ENCODE results near the gene COPS6.

DNA sequence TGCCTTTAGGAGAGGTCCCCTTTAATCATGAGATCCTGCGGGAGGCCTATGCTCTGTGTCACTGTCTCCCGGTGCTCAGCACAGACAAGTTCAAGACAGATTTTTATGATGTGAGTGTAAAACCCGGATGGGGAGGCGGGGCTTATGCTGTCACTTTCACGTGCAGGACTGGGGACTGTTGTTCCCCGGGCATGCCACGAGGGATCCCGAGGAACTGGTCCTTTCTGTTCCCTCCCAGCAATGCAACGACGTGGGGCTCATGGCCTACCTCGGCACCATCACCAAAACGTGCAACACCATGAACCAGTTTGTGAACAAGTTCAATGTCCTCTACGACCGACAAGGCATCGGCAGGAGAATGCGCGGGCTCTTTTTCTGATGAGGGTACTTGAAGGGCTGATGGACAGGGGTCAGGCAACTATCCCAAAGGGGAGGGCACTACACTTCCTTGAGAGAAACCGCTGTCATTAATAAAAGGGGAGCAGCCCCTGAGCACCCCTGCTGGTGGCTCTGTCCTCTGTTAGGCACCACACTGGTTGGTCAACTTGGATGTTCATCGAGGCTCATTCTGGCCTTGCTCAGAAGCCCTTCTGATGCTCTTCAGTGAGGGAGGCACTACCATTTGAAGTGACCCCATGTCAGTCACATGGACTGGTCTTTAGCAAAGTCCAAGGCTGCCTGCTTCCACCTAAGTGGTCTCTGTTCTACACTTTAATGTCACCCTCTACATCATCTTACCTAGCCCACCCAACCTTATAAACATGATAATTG is 2.8 kb downstream of the COPS6 start:
- no peak for TF ChIP-seq KLF1 (tag by site-specific recombination; IDR thresholded peaks at IDR 0.05)
- no peak for TF ChIP-seq GLI2 (tag by site-specific recombination; IDR thresholded peaks at IDR 0.05; ENCODE audit: borderline replicate concordance, low read depth)
- TF ChIP-seq TCF7L2 (IDR thresholded peaks at IDR 0.05; ENCODE audit: borderline replicate concordance, low read depth, low read length): no peak
- TF ChIP-seq, protein P1, sequence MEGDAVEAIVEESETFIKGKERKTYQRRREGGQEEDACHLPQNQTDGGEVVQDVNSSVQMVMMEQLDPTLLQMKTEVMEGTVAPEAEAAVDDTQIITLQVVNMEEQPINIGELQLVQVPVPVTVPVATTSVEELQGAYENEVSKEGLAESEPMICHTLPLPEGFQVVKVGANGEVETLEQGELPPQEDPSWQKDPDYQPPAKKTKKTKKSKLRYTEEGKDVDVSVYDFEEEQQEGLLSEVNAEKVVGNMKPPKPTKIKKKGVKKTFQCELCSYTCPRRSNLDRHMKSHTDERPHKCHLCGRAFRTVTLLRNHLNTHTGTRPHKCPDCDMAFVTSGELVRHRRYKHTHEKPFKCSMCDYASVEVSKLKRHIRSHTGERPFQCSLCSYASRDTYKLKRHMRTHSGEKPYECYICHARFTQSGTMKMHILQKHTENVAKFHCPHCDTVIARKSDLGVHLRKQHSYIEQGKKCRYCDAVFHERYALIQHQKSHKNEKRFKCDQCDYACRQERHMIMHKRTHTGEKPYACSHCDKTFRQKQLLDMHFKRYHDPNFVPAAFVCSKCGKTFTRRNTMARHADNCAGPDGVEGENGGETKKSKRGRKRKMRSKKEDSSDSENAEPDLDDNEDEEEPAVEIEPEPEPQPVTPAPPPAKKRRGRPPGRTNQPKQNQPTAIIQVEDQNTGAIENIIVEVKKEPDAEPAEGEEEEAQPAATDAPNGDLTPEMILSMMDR (tag by site-specific recombination; IDR thresholded peaks at IDR 0.05): peak; percentile 21; the same call in 1 of the 2 replicates
- no peak for TF ChIP-seq GLI4 (tag by site-specific recombination; IDR thresholded peaks at IDR 0.05)
- no peak for TF ChIP-seq REPIN1 (tag by site-specific recombination; IDR thresholded peaks at IDR 0.05; ENCODE audit: low read depth)
- TF ChIP-seq ZFP41 (tag by site-specific recombination; IDR thresholded peaks at IDR 0.05; ENCODE audit: borderline replicate concordance): no peak
- TF ChIP-seq ZNF362 (tag by site-specific recombination; IDR thresholded peaks at IDR 0.05): no peak
- TF ChIP-seq ZNF266 (tag by site-specific recombination; IDR thresholded peaks at IDR 0.05; ENCODE audit: low read depth): no peak
- TF ChIP-seq ZNF660 (tag by site-specific recombination; IDR thresholded peaks at IDR 0.05): peak; percentile 16; the same call in 1 of the 2 replicates
- TF ChIP-seq ZNF488 (tag by site-specific recombination; IDR thresholded peaks at IDR 0.05): no peak
- no peak for TF ChIP-seq ZNF530 (tag by site-specific recombination; IDR thresholded peaks at IDR 0.05; ENCODE audit: low read depth)

All from HEK293 (cell line).